ENCODE measurements around the gene BCKDK.

The BCKDK gene

GRCh38 chr16:31111881-31112466, 3.8 kb downstream of the BCKDK start:
- H3K4me1 ChIP-seq (ENCODE audit: control insufficient read depth, insufficient read depth, low read length, unreplicated experiment): peaks cover 6% of the 10 kb centered on the region
- no peak overlapping the region for H3K4me3 ChIP-seq (ENCODE audit: low read depth, low read length)
- H3K79me2 ChIP-seq (ENCODE audit: control insufficient read depth, insufficient read depth, low read length, unreplicated experiment): peaks cover 27% of the 10 kb centered on the region
- H3K36me3 ChIP-seq (ENCODE audit: insufficient read depth, low read length): peaks cover 19% of the 10 kb centered on the region; the same call in 1 of the 2 replicates
- no peak overlapping the region for H3K27ac ChIP-seq (ENCODE audit: low read depth, low read length)
- no peak overlapping the region for H2AFZ ChIP-seq (ENCODE audit: low read length, unreplicated experiment)
- H3K27me3 ChIP-seq (ENCODE audit: insufficient read depth, low read length): no peaks in the 10 kb centered on the region

- Histone ChIP-seq H3K27ac (ENCODE audit: low read depth, low read length) (no peak overlapping the region), H3K79me2 (ENCODE audit: control insufficient read depth, insufficient read depth, low read length, unreplicated experiment) (peaks cover 27% of the 10 kb centered on the region), H3K4me3 (ENCODE audit: low read depth, low read length) (no peak overlapping the region), H3K27me3 (ENCODE audit: insufficient read depth, low read length) (no peaks in the 10 kb centered on the region), H2AFZ (ENCODE audit: low read length, unreplicated experiment) (no peak overlapping the region), H3K36me3 (ENCODE audit: insufficient read depth, low read length) (peaks cover 19% of the 10 kb centered on the region; the same call in 1 of the 2 replicates), H3K4me1 (ENCODE audit: control insufficient read depth, insufficient read depth, low read length, unreplicated experiment) (peaks cover 6% of the 10 kb centered on the region)
Measured at GRCh38 chr16:31112711-31113110, 4.5 kb downstream of the BCKDK start.

GRCh38 chr16:31113121-31114120, 5.2 kb downstream of the BCKDK start:
- no peak overlapping the region for H2AFZ ChIP-seq (ENCODE audit: low read length, unreplicated experiment)
- no peak overlapping the region for H3K4me3 ChIP-seq (ENCODE audit: low read depth, low read length)
- peaks cover 19% of the 10 kb centered on the region; the same call in 1 of the 2 replicates for H3K36me3 ChIP-seq (ENCODE audit: insufficient read depth, low read length)
- H3K79me2 ChIP-seq (ENCODE audit: control insufficient read depth, insufficient read depth, low read length, unreplicated experiment): peaks cover 26% of the 10 kb centered on the region
- peaks cover 6% of the 10 kb centered on the region for H3K4me1 ChIP-seq (ENCODE audit: control insufficient read depth, insufficient read depth, low read length, unreplicated experiment)
- no peak overlapping the region for H3K27ac ChIP-seq (ENCODE audit: low read depth, low read length)
- H3K27me3 ChIP-seq (ENCODE audit: insufficient read depth, low read length): no peaks in the 10 kb centered on the region

- H3K4me1 ChIP-seq (ENCODE audit: control insufficient read depth, insufficient read depth, low read length, unreplicated experiment): peaks cover 8% of the 10 kb centered on the region
- H3K27me3 ChIP-seq (ENCODE audit: insufficient read depth, low read length): no peaks in the 10 kb centered on the region
- no peak overlapping the region for H2AFZ ChIP-seq (ENCODE audit: low read length, unreplicated experiment)
- peaks cover 19% of the 10 kb centered on the region; the same call in 1 of the 2 replicates for H3K36me3 ChIP-seq (ENCODE audit: insufficient read depth, low read length)
- H3K27ac ChIP-seq (ENCODE audit: low read depth, low read length): no peak overlapping the region
- no peak overlapping the region for H3K4me3 ChIP-seq (ENCODE audit: low read depth, low read length)
- H3K79me2 ChIP-seq (ENCODE audit: control insufficient read depth, insufficient read depth, low read length, unreplicated experiment): peaks cover 23% of the 10 kb centered on the region
Measured at GRCh38 chr16:31114468-31114867, 6.3 kb downstream of the BCKDK start.

- H3K4me1 ChIP-seq (ENCODE audit: control insufficient read depth, insufficient read depth, low read length, unreplicated experiment): peaks cover 8% of the 10 kb centered on the region
- no peak within 1 kb of the TSS for H2AFZ ChIP-seq (ENCODE audit: low read length, unreplicated experiment)
- peak within 1 kb of the TSS; percentile 92 for H3K27ac ChIP-seq (ENCODE audit: low read depth, low read length)
- H3K27me3 ChIP-seq (ENCODE audit: insufficient read depth, low read length): no peaks in the 10 kb centered on the region
- peaks cover 9% of the 10 kb centered on the region; the same call in 1 of the 2 replicates for H3K36me3 ChIP-seq (ENCODE audit: insufficient read depth, low read length)
- peak within 1 kb of the TSS; percentile 75 for H3K4me3 ChIP-seq (ENCODE audit: low read depth, low read length)
- H3K79me2 ChIP-seq (ENCODE audit: control insufficient read depth, insufficient read depth, low read length, unreplicated experiment): peaks cover 23% of the 10 kb centered on the region
Measured at GRCh38 chr16:31117384-31118222, 9.4 kb downstream of the BCKDK start, which contains the start of gene KAT8. Gene KAT8 (plus strand): TSS chr16:31117664. CDS start chr16:31117682, 18 bp downstream.

- H2AFZ ChIP-seq (ENCODE audit: low read length, unreplicated experiment): no peak overlapping the region
Measured at GRCh38 chr16:31118223-31119155, 10.3 kb downstream of the BCKDK start.

GRCh38 chr16:31120129-31120528, 11.9 kb downstream of the BCKDK start:
- Histone ChIP-seq H3K4me3 (ENCODE audit: low read depth, low read length) (no peak overlapping the region), H3K27ac (ENCODE audit: low read depth, low read length) (no peak overlapping the region), H3K4me1 (ENCODE audit: control insufficient read depth, insufficient read depth, low read length, unreplicated experiment) (peaks cover 8% of the 10 kb centered on the region), H3K27me3 (ENCODE audit: insufficient read depth, low read length) (no peaks in the 10 kb centered on the region), H3K79me2 (ENCODE audit: control insufficient read depth, insufficient read depth, low read length, unreplicated experiment) (peaks cover 23% of the 10 kb centered on the region), H3K36me3 (ENCODE audit: insufficient read depth, low read length) (peaks cover 9% of the 10 kb centered on the region; the same call in 1 of the 2 replicates), H2AFZ (ENCODE audit: low read length, unreplicated experiment) (no peak overlapping the region)

More at GRCh38 chr16:31118223-31119155, 10.3 kb downstream of the BCKDK start:
- Histone ChIP-seq H3K36me3 (ENCODE audit: insufficient read depth, low read length) (peaks cover 9% of the 10 kb centered on the region; the same call in 1 of the 2 replicates), H3K27me3 (ENCODE audit: insufficient read depth, low read length) (no peaks in the 10 kb centered on the region), H3K4me1 (ENCODE audit: control insufficient read depth, insufficient read depth, low read length, unreplicated experiment) (peaks cover 8% of the 10 kb centered on the region), H3K27ac (ENCODE audit: low read depth, low read length) (peak overlapping the region; percentile 92), H3K4me3 (ENCODE audit: low read depth, low read length) (peak overlapping the region; percentile 75), H3K79me2 (ENCODE audit: control insufficient read depth, insufficient read depth, low read length, unreplicated experiment) (peaks cover 23% of the 10 kb centered on the region)

- Histone ChIP-seq H3K79me2 (ENCODE audit: control insufficient read depth, insufficient read depth, low read length, unreplicated experiment) (no peaks in the 10 kb centered on the region), H2AFZ (ENCODE audit: low read length, unreplicated experiment) (no peak overlapping the region), H3K27me3 (ENCODE audit: insufficient read depth, low read length) (no peaks in the 10 kb centered on the region), H3K4me3 (ENCODE audit: low read depth, low read length) (no peak overlapping the region), H3K36me3 (ENCODE audit: insufficient read depth, low read length) (no peaks in the 10 kb centered on the region), H3K27ac (ENCODE audit: low read depth, low read length) (no peak overlapping the region), H3K4me1 (ENCODE audit: control insufficient read depth, insufficient read depth, low read length, unreplicated experiment) (no peaks in the 10 kb centered on the region)
Measured at GRCh38 chr16:31125844-31126243, 17.7 kb downstream of the BCKDK start.

GRCh38 chr16:31127182-31127581, 19.0 kb downstream of the BCKDK start:
- H3K4me3 ChIP-seq (ENCODE audit: low read depth, low read length): no peak overlapping the region
- H3K36me3 ChIP-seq (ENCODE audit: insufficient read depth, low read length): no peaks in the 10 kb centered on the region
- no peaks in the 10 kb centered on the region for H3K79me2 ChIP-seq (ENCODE audit: control insufficient read depth, insufficient read depth, low read length, unreplicated experiment)
- no peaks in the 10 kb centered on the region for H3K27me3 ChIP-seq (ENCODE audit: insufficient read depth, low read length)
- H3K27ac ChIP-seq (ENCODE audit: low read depth, low read length): no peak overlapping the region
- no peaks in the 10 kb centered on the region for H3K4me1 ChIP-seq (ENCODE audit: control insufficient read depth, insufficient read depth, low read length, unreplicated experiment)
- H2AFZ ChIP-seq (ENCODE audit: low read length, unreplicated experiment): no peak overlapping the region

Measured in ACC112 (cell line).